Right renal pelvis (tissue), 4 donors: ENCODE data around the gene TUBB. TPM values are rescaled to one million over a fixed set of nuclear protein-coding genes. Genes with fewer than 3 reads are reported as not detected.

Source experiments
- DNase-seq, 4 donors: peaks; one replicate each; pipeline ENCODE4 v3.0.0-alpha.2; 2013; ENCODE audit warnings: low read depth in 4 of 4, low spot score in 3 of 4, missing footprints in 1 of 4
- polyA plus RNA-seq, 4 donors: library from polyadenylated mRNA; unstranded; fragments of 120-200 nt; gene quantifications; one replicate each; pipeline ENCODE4 v1.2.1, GENCODE V29; 2013; ENCODE audit not compliant: insufficient read length in 4 of 4

The TUBB gene
- polyA plus RNA-seq, 4 donors, result 1,131 to 1,274 (median 1,215) TPM

GRCh38 chr6:30732237-30732943 lies 12.2 kb downstream of the TUBB start:
- no peak for DNase-seq

GRCh38 chr6:30735668-30736314 lies 15.6 kb downstream of the TUBB start:
- no peak for DNase-seq

GRCh38 chr6:30738532-30738931 lies 18.4 kb downstream of the TUBB start:
- DNase-seq, result no peak

- DNase-seq, result no peak
Observed at GRCh38 chr6:30740540-30740870, 20.4 kb downstream of the TUBB start.

- no peak for DNase-seq
Observed at GRCh38 chr6:30741063-30741779, 21.1 kb downstream of the TUBB start.

GRCh38 chr6:30741789-30742315 lies 21.7 kb downstream of the TUBB start:
- no peak for DNase-seq

- DNase-seq, result peak in 1 of 4 donors; percentile 81
Observed at GRCh38 chr6:30742316-30743098, 22.4 kb downstream of the TUBB start, which contains the start of gene FLOT1. TSS of gene FLOT1 (minus strand) at chr6:30742687. CDS start at chr6:30742189, 498 bp downstream.

GRCh38 chr6:30743099-30744053 lies 23.2 kb downstream of the TUBB start:
- DNase-seq, result peak in 1 of 4 donors; percentile 37

- peak in 3 of 4 donors; percentile 77 to 81 (median 78) for DNase-seq
Observed at GRCh38 chr6:30744054-30744805, 24.1 kb downstream of the TUBB start, which contains the start of gene IER3. TSS of gene IER3 (minus strand) at chr6:30744547. CDS start at chr6:30744518, 29 bp downstream.

- no peak for DNase-seq
Observed at GRCh38 chr6:30747300-30747687, 27.1 kb downstream of the TUBB start.

GRCh38 chr6:30747902-30748769 lies 28.0 kb downstream of the TUBB start:
- DNase-seq, result no peak

- no peak for DNase-seq
Observed at GRCh38 chr6:30748851-30749540, 28.8 kb downstream of the TUBB start.

GRCh38 chr6:30749554-30750378 lies 29.6 kb downstream of the TUBB start:
- no peak for DNase-seq

GRCh38 chr6:30750379-30750668 lies 30.2 kb downstream of the TUBB start:
- no peak for DNase-seq

- DNase-seq, result no peak
Observed at GRCh38 chr6:30752157-30752927, 32.2 kb downstream of the TUBB start.

GRCh38 chr6:30754631-30755030 lies 34.5 kb downstream of the TUBB start:
- no peak for DNase-seq
